Activated naive CD8-positive, alpha-beta T cell treated with anti-CD3 and anti-CD28 coated beads, Interleukin-2, amount 50 U/mL, for 24 hours (primary cell): ENCODE measurements around the gene ARFGEF2.

Source experiments
- ATAC-seq: fragments of 150-1000 bp; cut with Tn5 transposase; one replicate; pipeline ENCODE4 v1.10.0; 2021
- DNase-seq: peaks from one replicate; pipeline ENCODE4 v3.0.0; 2021
- H3K27ac Mint-ChIP-seq: one replicate; pipeline ENCODE4 v1.8.0; 2021; ENCODE audit warnings: mild to moderate bottlenecking, mixed read lengths
- H3K27me3 Mint-ChIP-seq: one replicate; pipeline ENCODE4 v1.8.0; 2021; ENCODE audit warnings: mixed read lengths
- H3K36me3 Mint-ChIP-seq: one replicate; pipeline ENCODE4 v1.8.0; 2021; ENCODE audit warnings: low read depth, mixed read lengths
- H3K4me1 Mint-ChIP-seq: one replicate; pipeline ENCODE4 v1.8.0; 2021; ENCODE audit warnings: mixed read lengths
- H3K4me3 Mint-ChIP-seq: one replicate; pipeline ENCODE4 v1.8.0; 2021; ENCODE audit warnings: mild to moderate bottlenecking, moderate library complexity, mixed read lengths
- H3K9me3 Mint-ChIP-seq: one replicate; pipeline ENCODE4 v1.8.0; 2021; ENCODE audit warnings: mixed read lengths

Gene ARFGEF2

DNA sequence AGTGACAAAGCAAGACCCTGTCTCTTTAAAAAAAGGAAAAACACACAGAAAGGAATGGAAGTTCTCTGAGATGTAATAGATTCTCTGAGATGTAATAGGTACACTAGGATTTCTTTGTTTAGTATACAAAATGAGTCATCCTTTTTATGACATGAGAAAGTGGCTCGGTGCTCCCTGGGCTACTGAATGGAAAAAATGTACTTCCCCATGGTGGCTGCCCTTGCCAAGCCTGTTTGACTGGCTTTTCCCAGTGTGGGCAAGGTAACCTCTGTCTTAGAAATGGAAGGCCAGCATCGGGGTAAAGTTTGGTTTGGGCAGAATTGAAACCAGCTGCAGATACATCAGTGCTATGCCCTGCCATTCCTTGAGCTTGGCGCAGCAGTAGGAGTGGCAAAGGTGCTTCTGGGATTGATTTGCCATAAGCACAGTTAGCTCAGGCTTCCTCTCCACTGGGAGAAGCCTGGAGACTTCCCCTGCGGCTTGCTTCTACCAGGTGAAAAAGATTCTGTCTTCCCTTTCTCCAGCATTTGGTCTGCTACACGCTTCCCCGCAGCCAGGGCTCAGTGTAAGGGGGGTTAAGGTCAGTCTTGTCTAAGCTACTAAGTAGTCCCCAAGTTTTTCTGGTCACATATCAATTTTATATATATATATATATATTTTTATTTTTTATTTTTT is 24.5 kb downstream of the ARFGEF2 start:
- no peak overlapping the region for H3K27ac Mint-ChIP-seq
- DNase-seq (no peak), ATAC-seq (no peak)
- H3K27me3 Mint-ChIP-seq = no peaks in the 10 kb centered on the region
- no peaks in the 10 kb centered on the region for H3K4me1 Mint-ChIP-seq
- H3K4me3 Mint-ChIP-seq = no peak overlapping the region
- peaks cover 22% of the 10 kb centered on the region for H3K36me3 Mint-ChIP-seq
- no peaks in the 10 kb centered on the region for H3K9me3 Mint-ChIP-seq

DNA sequence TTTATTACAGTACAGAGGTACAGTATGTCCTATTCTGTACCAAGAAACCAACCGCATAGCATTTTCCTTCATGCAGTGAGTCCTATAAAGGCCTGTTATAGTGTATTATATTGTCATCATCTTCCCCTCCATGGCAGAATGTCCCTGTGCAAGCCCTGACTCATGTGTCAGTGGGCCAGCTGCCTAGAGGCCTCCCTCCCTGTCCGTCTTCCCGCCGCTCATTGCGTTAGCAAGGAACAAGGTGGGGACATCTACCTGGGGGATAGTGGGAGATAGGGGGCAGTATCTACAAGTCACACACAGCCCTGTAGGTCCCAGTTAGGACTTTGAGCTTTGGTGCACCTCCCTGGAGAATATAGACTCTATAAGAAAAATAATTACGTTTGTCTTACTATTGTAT is 27.1 kb downstream of the ARFGEF2 start:
- ATAC-seq (no peak), DNase-seq (no peak)
- Mint-ChIP-seq H3K9me3 (no peaks in the 10 kb centered on the region), H3K27ac (no peak overlapping the region), H3K4me3 (no peak overlapping the region), H3K36me3 (peaks cover 25% of the 10 kb centered on the region), H3K4me1 (no peaks in the 10 kb centered on the region), H3K27me3 (no peaks in the 10 kb centered on the region)

DNA sequence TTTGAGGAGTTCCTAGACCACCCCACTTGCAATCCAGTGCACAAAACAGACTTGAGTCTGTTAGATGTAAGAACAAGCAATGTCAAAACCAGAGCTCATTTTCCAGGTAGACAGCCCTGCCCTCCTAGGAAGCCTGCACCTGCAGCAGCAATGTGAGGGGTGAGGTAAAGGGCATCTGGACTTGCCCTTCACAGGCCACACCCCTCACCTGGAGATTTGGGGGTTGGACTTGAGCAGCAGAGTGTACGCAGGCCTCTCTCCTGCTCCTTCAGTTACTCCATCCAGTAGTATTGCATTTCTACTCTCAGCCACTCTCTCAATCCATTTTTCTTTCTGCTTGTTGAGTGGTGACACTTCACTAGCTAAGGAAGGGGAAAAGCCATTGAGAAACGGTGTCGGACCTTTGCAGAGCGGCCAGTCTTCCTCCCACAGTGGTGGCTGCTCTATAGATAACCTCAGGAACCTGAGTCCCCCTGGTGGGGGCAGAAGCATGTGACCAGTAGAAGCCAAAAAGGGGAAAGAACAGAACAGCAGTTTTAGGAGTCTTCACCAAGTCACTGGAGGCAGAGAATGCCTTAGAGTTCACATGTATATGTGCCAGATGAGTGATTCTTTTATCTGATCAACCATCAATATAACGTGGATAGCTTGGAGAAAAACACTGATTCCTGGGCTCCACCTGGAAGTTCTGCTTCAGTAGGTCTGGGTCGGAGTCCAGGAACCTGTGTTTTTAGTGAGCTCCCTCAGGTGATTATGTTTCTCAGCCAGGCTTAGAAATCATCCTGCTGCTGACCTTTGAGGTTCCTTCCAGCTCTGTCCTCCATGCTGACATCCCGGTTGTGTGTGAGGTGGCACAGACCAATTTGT is 28.0 kb downstream of the ARFGEF2 start:
- no peak overlapping the region for H3K4me3 Mint-ChIP-seq
- peaks cover 21% of the 10 kb centered on the region for H3K36me3 Mint-ChIP-seq
- DNase-seq = no peak
- no peaks in the 10 kb centered on the region for H3K4me1 Mint-ChIP-seq
- no peak overlapping the region for H3K27ac Mint-ChIP-seq
- H3K9me3 Mint-ChIP-seq = no peaks in the 10 kb centered on the region
- ATAC-seq = no peak
- H3K27me3 Mint-ChIP-seq = no peaks in the 10 kb centered on the region

DNA sequence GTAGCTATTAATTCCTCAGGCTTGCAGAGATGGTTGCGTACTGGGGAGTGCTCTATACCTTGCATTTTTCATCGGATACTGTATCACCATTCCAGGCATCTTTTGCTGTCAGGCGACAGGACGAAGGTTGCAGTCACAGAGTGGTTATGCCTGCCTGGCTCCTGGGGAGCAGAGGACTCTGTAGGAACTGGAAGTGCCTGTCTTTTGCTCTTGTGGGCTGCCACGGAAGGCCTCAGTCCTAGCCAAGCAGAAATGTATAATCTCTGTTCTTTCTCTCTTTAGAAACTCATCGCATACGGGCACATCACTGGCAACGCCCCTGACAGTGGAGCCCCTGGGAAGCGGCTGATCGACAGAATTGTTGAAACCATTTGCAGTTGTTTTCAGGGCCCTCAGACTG is 29.5 kb downstream of the ARFGEF2 start:
- Mint-ChIP-seq H3K9me3 (no peaks in the 10 kb centered on the region), H3K4me3 (no peak overlapping the region), H3K27ac (no peak overlapping the region), H3K4me1 (no peaks in the 10 kb centered on the region), H3K36me3 (peaks cover 20% of the 10 kb centered on the region), H3K27me3 (no peaks in the 10 kb centered on the region)
- ATAC-seq (no peak), DNase-seq (no peak)

DNA sequence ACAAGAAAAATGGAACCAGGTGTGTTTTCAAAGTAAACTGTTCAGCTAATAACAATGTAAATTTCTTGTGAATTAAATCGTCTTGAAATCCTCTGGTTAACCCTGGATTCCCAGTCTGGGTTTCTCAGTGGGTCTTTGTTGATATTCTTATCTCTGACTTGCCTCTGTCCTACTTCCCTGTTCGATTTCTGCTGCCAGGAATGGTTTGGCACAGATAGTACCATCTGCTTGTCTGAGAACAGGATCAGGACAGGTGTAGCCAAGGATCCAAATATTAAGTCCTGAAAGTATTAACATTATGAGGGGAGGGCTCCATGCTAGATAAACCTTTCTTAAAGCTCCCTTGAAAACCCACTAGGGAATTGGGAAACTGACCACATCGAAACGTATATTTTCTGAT is 30.1 kb downstream of the ARFGEF2 start:
- H3K36me3 Mint-ChIP-seq = peaks cover 23% of the 10 kb centered on the region
- no peaks in the 10 kb centered on the region for H3K27me3 Mint-ChIP-seq
- H3K4me1 Mint-ChIP-seq = no peaks in the 10 kb centered on the region
- no peak overlapping the region for H3K27ac Mint-ChIP-seq
- no peak for ATAC-seq
- DNase-seq = no peak
- no peak overlapping the region for H3K4me3 Mint-ChIP-seq
- H3K9me3 Mint-ChIP-seq = no peaks in the 10 kb centered on the region

DNA sequence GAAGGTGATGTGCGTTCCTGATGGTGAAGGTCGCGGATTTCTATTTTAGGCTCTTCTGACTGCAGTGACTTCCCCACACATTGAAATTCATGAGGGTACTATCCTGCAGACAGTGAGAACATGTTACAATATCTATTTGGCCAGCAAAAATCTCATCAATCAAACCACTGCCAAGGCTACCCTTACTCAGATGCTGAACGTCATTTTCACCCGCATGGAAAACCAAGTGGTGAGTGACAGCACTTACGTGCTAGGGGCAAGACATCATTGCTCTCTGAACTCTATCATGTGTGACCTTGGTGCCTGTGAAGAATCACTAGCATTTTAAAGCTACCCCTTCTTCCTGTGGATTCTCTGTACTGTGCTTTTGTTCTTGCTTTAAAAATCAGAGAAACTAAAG is 31.1 kb downstream of the ARFGEF2 start:
- no peak overlapping the region for H3K4me3 Mint-ChIP-seq
- H3K9me3 Mint-ChIP-seq = no peaks in the 10 kb centered on the region
- H3K27me3 Mint-ChIP-seq = no peaks in the 10 kb centered on the region
- peaks cover 30% of the 10 kb centered on the region for H3K36me3 Mint-ChIP-seq
- H3K27ac Mint-ChIP-seq = no peak overlapping the region
- DNase-seq (no peak), ATAC-seq (no peak)
- no peaks in the 10 kb centered on the region for H3K4me1 Mint-ChIP-seq

DNA sequence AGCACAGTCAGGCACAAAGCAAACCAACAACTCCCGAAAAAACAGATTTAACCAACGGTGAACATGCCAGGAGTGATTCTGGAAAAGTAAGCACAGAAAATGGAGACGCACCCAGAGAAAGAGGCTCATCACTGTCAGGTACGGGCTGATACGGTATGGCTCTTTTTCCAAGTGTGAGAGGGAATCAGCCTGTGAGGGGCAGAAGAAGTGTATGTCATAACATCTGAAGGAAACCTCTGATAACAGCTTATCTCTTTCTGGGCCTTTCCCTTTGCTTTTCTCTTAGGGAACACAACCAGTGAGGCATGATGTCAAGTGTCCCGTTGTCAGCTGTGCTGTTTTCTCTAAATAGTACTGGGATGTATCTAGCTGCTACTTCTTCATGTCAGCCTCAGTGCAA is 32.1 kb downstream of the ARFGEF2 start:
- H3K9me3 Mint-ChIP-seq = no peaks in the 10 kb centered on the region
- no peak overlapping the region for H3K27ac Mint-ChIP-seq
- DNase-seq = no peak
- H3K36me3 Mint-ChIP-seq = peaks cover 36% of the 10 kb centered on the region
- no peaks in the 10 kb centered on the region for H3K27me3 Mint-ChIP-seq
- H3K4me1 Mint-ChIP-seq = peaks cover under 1% of the 10 kb centered on the region
- H3K4me3 Mint-ChIP-seq = no peak overlapping the region
- no peak for ATAC-seq

DNA sequence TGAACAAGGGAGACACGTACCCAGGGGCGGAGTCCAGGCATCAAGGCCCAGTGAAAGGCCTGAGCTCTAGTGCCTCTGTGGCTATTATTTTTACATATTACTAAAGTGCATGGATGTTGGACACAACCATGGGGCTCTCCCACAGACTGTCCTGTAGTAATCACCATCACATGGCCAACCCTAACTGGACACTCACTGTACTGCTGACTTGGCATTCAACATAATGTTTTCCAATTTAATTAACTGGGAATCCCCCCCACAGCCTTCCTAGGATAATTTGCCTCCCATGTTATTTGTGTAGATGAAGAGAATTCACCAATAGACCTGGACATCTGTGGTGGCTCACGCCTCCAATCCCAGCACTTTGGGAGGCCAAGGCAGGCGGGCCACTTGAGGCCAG is 34.5 kb downstream of the ARFGEF2 start:
- no peak overlapping the region for H3K27ac Mint-ChIP-seq
- H3K9me3 Mint-ChIP-seq = no peaks in the 10 kb centered on the region
- peaks cover 36% of the 10 kb centered on the region for H3K36me3 Mint-ChIP-seq
- no peaks in the 10 kb centered on the region for H3K27me3 Mint-ChIP-seq
- no peak for ATAC-seq
- DNase-seq = no peak
- peaks cover 6% of the 10 kb centered on the region for H3K4me1 Mint-ChIP-seq
- H3K4me3 Mint-ChIP-seq = no peak overlapping the region

DNA sequence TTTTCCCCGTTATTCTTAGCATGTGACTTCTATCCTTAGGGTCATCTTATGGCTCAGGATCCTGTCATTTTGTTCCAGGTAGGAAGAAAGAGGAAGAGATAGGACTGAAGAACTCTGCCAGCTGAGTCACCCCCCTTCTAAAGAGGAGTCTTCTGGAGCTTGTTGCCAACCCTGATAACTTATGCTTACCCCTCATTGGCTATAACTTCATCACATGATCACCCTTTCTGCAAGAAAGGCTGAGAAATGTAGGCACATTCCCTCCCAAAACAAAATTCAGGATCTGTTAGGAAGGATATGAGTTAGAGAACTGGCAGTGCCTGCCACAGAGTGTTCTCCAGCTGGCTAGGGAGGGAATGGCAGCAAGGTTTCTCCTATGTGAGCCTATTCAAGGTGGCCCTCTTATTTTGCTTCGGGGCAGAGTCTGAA is 35.6 kb downstream of the ARFGEF2 start:
- no peak overlapping the region for H3K4me3 Mint-ChIP-seq
- H3K27me3 Mint-ChIP-seq = no peaks in the 10 kb centered on the region
- ATAC-seq = no peak
- H3K36me3 Mint-ChIP-seq = peaks cover 31% of the 10 kb centered on the region
- H3K27ac Mint-ChIP-seq = no peak overlapping the region
- DNase-seq = no peak
- H3K4me1 Mint-ChIP-seq = peaks cover 6% of the 10 kb centered on the region
- no peaks in the 10 kb centered on the region for H3K9me3 Mint-ChIP-seq

DNA sequence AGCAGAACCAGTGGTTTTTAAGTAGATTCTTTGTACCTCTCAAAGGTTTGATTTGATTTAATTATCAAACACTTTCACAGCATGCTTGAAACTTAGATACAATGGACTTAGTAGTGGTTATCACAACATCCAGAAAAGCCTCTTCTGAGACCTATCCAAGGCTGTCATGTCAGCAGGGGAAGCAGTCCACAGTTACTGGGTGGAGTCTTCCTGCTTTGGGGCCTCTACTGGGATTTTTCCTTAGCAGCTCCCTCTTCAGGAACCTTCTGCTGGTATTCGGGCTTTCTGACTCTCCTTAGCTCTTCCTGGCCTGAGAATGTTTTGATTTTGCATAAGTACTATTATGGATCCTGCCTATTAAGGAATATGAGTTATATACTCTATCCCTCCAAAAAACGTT is 36.0 kb downstream of the ARFGEF2 start:
- H3K36me3 Mint-ChIP-seq = peaks cover 31% of the 10 kb centered on the region
- no peaks in the 10 kb centered on the region for H3K9me3 Mint-ChIP-seq
- H3K27me3 Mint-ChIP-seq = no peaks in the 10 kb centered on the region
- ATAC-seq (no peak), DNase-seq (no peak)
- H3K4me3 Mint-ChIP-seq = no peak overlapping the region
- H3K4me1 Mint-ChIP-seq = peaks cover 6% of the 10 kb centered on the region
- no peak overlapping the region for H3K27ac Mint-ChIP-seq

DNA sequence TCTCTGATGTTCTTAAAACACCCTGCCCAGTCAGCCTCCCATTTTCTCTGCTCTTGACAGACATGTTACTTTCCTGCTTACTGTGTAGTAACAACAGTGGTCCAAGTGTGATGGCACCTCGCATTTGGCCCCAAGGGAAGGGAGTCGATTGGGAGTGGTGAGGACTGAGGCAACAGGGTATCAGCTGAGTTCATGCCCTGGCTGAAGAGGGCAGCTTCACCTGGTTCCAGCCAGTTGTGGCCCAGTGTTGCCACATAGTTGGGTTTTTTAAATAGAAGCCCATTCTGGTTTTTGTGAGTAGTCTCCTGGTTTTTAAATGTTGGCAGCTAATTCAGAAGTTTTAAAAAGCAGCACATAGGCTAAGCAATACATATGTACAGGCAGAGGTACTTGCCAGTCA is 37.2 kb downstream of the ARFGEF2 start:
- H3K9me3 Mint-ChIP-seq = no peaks in the 10 kb centered on the region
- H3K36me3 Mint-ChIP-seq = peaks cover 27% of the 10 kb centered on the region
- ATAC-seq = no peak
- peaks cover 6% of the 10 kb centered on the region for H3K4me1 Mint-ChIP-seq
- H3K27ac Mint-ChIP-seq = peak overlapping the region; percentile 44
- DNase-seq = no peak
- H3K27me3 Mint-ChIP-seq = no peaks in the 10 kb centered on the region
- no peak overlapping the region for H3K4me3 Mint-ChIP-seq

DNA sequence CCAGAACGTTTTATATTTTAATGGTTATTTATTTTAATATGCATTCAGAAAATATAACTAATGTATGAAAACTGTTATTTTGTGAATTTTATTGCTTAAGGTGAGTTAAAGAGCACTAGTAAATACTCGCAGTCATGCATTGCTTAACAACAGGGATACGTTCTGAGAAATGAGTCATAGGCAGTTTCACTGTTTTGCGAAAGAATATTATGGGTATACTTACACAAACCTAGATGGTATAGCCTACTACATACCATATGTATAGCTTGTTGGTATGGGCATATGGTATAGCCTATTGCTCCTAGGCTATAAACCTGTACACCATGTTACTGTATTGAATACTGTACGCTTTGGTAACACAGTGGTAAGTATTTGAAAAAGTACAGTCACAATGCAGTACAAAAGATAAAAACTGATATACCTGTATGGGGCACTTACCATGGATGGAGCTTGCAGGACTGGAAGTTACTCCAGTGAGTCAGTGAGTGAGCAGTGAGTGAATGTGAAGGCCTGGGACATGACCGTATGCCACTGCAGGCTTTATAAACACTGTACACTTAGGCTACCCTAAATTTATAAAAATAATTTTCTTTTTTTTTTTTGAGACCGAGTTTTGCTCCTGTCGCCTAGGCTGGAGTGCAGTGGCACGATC is 38.5 kb downstream of the ARFGEF2 start:
- ATAC-seq = no peak
- Mint-ChIP-seq H3K27ac (no peak overlapping the region), H3K36me3 (peaks cover 27% of the 10 kb centered on the region), H3K4me3 (no peak overlapping the region), H3K9me3 (no peaks in the 10 kb centered on the region), H3K27me3 (no peaks in the 10 kb centered on the region), H3K4me1 (peaks cover 6% of the 10 kb centered on the region)
- no peak for DNase-seq

DNA sequence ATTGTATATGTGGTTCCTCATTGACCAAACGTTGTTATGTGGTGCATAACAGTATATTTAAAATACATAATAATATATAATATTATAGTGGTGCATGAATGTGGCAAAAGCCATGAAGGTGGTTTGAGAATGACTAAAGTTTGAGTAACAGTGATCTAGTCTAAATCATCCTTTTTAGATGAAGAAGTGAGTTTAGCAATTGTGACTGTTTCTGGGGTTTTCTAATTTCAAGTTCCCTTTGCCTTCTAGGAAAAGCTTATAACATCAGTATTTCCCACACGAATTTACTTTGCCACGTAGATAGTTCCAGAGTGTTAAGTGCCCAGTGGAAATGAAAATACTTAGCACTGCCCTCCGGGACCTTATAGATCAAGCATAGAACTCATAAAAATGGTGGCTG is 40.9 kb downstream of the ARFGEF2 start:
- no peak for ATAC-seq
- no peak for DNase-seq
- peaks cover 14% of the 10 kb centered on the region for H3K36me3 Mint-ChIP-seq
- no peak overlapping the region for H3K27ac Mint-ChIP-seq
- H3K9me3 Mint-ChIP-seq = no peaks in the 10 kb centered on the region
- H3K27me3 Mint-ChIP-seq = no peaks in the 10 kb centered on the region
- H3K4me3 Mint-ChIP-seq = no peak overlapping the region
- peaks cover 6% of the 10 kb centered on the region for H3K4me1 Mint-ChIP-seq

DNA sequence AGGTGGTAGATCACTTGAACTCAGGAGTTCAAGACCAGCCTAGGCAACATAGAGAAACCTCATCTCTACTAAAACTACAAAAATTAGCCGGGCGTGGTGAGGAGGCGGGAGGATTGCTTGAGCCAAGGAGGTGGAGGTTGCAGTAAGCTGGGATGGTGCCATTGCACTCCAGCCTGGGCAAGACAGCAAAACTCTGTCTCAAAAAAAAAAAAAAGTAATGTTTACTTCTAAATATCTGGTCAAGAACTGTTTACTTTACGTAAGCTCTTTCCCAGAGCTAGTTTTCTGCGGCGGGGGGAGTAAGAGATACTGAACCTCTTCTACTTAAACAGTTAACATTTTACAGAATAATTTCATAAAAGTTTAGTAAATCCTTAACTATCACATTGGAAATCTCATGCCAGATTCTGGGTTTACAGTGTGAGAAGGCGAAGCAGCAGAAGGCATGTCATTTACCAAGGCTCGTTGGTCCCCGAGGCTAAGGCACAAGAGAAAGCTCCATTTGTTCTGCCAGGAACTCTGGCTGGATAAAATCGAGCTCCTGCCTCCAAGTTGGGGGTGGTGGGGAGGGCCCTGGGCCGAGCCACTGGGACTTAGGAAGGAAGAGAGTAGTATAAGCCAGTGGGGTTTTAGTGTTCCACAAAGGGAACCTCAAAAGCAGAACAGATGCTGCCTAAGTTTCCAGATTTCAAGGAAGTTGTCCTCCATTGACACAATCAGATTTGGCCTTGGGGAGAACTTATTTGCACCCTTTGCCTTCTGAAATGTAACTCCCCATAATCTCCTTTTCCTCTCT is 41.7 kb downstream of the ARFGEF2 start:
- Mint-ChIP-seq H3K4me3 (no peak overlapping the region), H3K27ac (no peak overlapping the region), H3K36me3 (peaks cover 9% of the 10 kb centered on the region), H3K4me1 (peaks cover 6% of the 10 kb centered on the region), H3K27me3 (no peaks in the 10 kb centered on the region), H3K9me3 (no peaks in the 10 kb centered on the region)
- ATAC-seq = no peak
- no peak for DNase-seq
